ENCODE measurements around the gene KIF13A.
"Not testable (repeated sequence)": the region's sequence is repeated elsewhere in the genome, so short reads cannot be mapped to it uniquely, and the experiment has no call there.

Gene KIF13A

GRCh38 chr6:17987447-17987696 lies at the start of gene KIF13A:
KIF13A (minus strand) TSS chr6:17987635; CDS start chr6:17987463, 172 bp downstream.
- no peak for DNase-seq (ENCODE audit: low read depth, low spot score)

GRCh38 chr6:18036781-18037180 lies 49.3 kb upstream of the KIF13A start:
- DNase-seq (ENCODE audit: low read depth, low spot score), result no peak

- no peak for DNase-seq (ENCODE audit: low read depth, low spot score)
Observed at GRCh38 chr6:18035330-18035854, 48.0 kb upstream of the KIF13A start.

- no peak for DNase-seq (ENCODE audit: low read depth, low spot score)
Observed at GRCh38 chr6:18034798-18035202, 47.4 kb upstream of the KIF13A start.

GRCh38 chr6:18031680-18032256 lies 44.3 kb upstream of the KIF13A start:
- DNase-seq (ENCODE audit: low read depth, low spot score), result no peak

- DNase-seq (ENCODE audit: low read depth, low spot score), result no peak
Observed at GRCh38 chr6:18031189-18031588, 43.8 kb upstream of the KIF13A start.

- no peak for DNase-seq (ENCODE audit: low read depth, low spot score)
Observed at GRCh38 chr6:18028332-18028731, 40.9 kb upstream of the KIF13A start.

- no peak for DNase-seq (ENCODE audit: low read depth, low spot score)
Observed at GRCh38 chr6:18025596-18025995, 38.2 kb upstream of the KIF13A start.

- DNase-seq (ENCODE audit: low read depth, low spot score), result no peak
Observed at GRCh38 chr6:18024876-18025275, 37.4 kb upstream of the KIF13A start.

- no peak for DNase-seq (ENCODE audit: low read depth, low spot score)
Observed at GRCh38 chr6:18023891-18024290, 36.5 kb upstream of the KIF13A start.

GRCh38 chr6:18022398-18023231 lies 35.2 kb upstream of the KIF13A start:
- DNase-seq (ENCODE audit: low read depth, low spot score), result no peak

GRCh38 chr6:18021166-18021850 lies 33.9 kb upstream of the KIF13A start:
- no peak for DNase-seq (ENCODE audit: low read depth, low spot score)

GRCh38 chr6:18020545-18020944 lies 33.1 kb upstream of the KIF13A start:
- DNase-seq (ENCODE audit: low read depth, low spot score), result not testable (repeated sequence)

GRCh38 chr6:18019539-18020534 lies 32.4 kb upstream of the KIF13A start:
- DNase-seq (ENCODE audit: low read depth, low spot score), result no peak

- DNase-seq (ENCODE audit: low read depth, low spot score), result not testable (repeated sequence)
Observed at GRCh38 chr6:18019133-18019532, 31.7 kb upstream of the KIF13A start.

- no peak for DNase-seq (ENCODE audit: low read depth, low spot score)
Observed at GRCh38 chr6:18016698-18017097, 29.3 kb upstream of the KIF13A start.

- DNase-seq (ENCODE audit: low read depth, low spot score), result no peak
Observed at GRCh38 chr6:18016133-18016532, 28.7 kb upstream of the KIF13A start.

GRCh38 chr6:18011287-18011686 lies 23.9 kb upstream of the KIF13A start:
- DNase-seq (ENCODE audit: low read depth, low spot score), result no peak

GRCh38 chr6:18010540-18010939 lies 23.1 kb upstream of the KIF13A start:
- DNase-seq (ENCODE audit: low read depth, low spot score), result not testable (repeated sequence)

- no peak for DNase-seq (ENCODE audit: low read depth, low spot score)
Observed at GRCh38 chr6:18004256-18004985, 17.0 kb upstream of the KIF13A start.

- no peak for DNase-seq (ENCODE audit: low read depth, low spot score)
Observed at GRCh38 chr6:17999425-17999824, 12.0 kb upstream of the KIF13A start.
